ENCODE results near the gene KANTR. TPM values are rescaled to one million over a fixed set of nuclear protein-coding genes. Genes with fewer than 3 reads are reported as not detected.
A peak's percentile ranks its signal among the peaks of the same experiment; 100 is the strongest.

Gene KANTR
- total RNA-seq, 1 donor from 2014 or later = 9.2 TPM

DNA sequence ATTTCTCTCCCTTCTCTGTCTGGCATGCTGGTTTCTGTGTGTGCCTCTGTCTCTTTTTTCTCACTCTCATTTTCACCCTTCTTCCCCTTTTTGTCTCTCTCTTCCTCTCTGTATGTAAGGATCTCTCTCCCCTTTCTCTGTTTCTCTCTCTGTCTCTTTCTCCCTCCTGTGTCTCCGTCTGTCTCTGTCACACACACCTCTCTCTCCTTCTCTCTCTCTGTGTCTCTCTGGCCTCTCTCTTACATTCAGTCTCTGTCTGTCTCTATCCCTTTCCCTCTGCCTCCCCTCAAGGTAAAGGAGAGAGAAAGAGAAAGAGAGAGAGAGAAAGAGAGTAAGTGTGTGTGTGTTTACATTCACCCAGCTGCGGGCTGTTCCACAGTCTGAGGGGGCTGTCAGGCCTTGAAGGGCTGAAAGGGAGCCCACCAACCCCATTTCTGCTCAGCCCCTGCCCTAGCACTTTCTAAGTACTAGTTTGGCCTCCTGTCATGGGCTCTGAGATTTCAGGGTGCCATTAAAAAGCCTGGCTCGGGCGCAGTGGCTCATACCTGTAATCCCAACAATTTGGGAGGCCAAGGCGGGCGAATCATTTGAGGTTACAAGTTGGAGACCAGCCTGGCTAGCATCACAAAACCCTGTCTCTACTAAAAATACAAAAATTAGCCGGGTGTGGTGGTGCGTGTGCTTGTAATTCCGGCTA is 21.4 kb upstream of the KANTR start:
- no peak for DNase-seq (ENCODE audit: low spot score)
- intact Hi-C loops (cut with micrococcal nuclease) = no loop called here
- Mint-ChIP-seq H3K36me3 (ENCODE audit: low read depth) (no peaks in the 10 kb centered on the region), H3K4me3 (peak overlapping the region; percentile 75), H3K4me1 (ENCODE audit: low read depth) (peaks cover 23% of the 10 kb centered on the region), H3K27me3 (ENCODE audit: insufficient read depth) (peaks cover 3% of the 10 kb centered on the region), H3K9me3 (no peaks in the 10 kb centered on the region), H3K27ac (peak overlapping the region; percentile 84)

GRCh38 chrX:53073115-53073586 is 20.8 kb upstream of the KANTR start:
- Mint-ChIP-seq H3K27ac (peak overlapping the region; percentile 59), H3K9me3 (no peaks in the 10 kb centered on the region), H3K27me3 (ENCODE audit: insufficient read depth) (peaks cover 3% of the 10 kb centered on the region), H3K4me3 (peak overlapping the region; percentile 53), H3K36me3 (ENCODE audit: low read depth) (no peaks in the 10 kb centered on the region), H3K4me1 (ENCODE audit: low read depth) (peaks cover 23% of the 10 kb centered on the region)
- no peak for DNase-seq (ENCODE audit: low spot score)
- intact Hi-C loops (cut with micrococcal nuclease) = no loop called here

DNA sequence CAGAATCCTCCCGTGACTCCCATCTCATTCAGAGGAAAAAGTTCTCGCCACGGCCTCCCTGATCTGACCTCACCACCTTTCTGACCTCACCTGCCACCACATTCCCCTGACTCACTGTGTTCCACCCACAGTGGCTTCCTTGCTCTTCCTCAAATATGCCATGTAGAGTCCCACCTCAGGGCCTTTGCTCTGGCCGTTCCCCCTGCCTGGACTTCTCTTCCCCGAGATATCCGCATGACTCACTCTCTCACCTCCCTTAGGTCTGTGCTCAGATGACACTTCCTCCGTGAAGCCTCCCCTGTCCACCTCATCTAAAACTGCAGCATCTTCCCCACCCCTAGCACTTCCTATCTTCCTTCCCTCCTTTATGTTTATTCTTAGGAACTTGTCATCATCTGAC is 18.9 kb upstream of the KANTR start:
- Mint-ChIP-seq H3K27me3 (ENCODE audit: insufficient read depth) (no peaks in the 10 kb centered on the region), H3K4me1 (ENCODE audit: low read depth) (peaks cover 23% of the 10 kb centered on the region), H3K9me3 (no peaks in the 10 kb centered on the region), H3K36me3 (ENCODE audit: low read depth) (no peaks in the 10 kb centered on the region), H3K4me3 (no peak overlapping the region), H3K27ac (no peak overlapping the region)
- no peak for DNase-seq (ENCODE audit: low spot score)
- intact Hi-C loops (cut with micrococcal nuclease) = no loop called here

GRCh38 chrX:53076671-53077070 is 17.3 kb upstream of the KANTR start:
- H3K27ac Mint-ChIP-seq = no peak overlapping the region
- no peak overlapping the region for H3K4me3 Mint-ChIP-seq
- intact Hi-C loops (cut with micrococcal nuclease) = no loop called here
- DNase-seq (ENCODE audit: low spot score) = no peak
- H3K27me3 Mint-ChIP-seq (ENCODE audit: insufficient read depth) = no peaks in the 10 kb centered on the region
- H3K9me3 Mint-ChIP-seq = no peaks in the 10 kb centered on the region
- no peaks in the 10 kb centered on the region for H3K36me3 Mint-ChIP-seq (ENCODE audit: low read depth)
- peaks cover 18% of the 10 kb centered on the region for H3K4me1 Mint-ChIP-seq (ENCODE audit: low read depth)

DNA sequence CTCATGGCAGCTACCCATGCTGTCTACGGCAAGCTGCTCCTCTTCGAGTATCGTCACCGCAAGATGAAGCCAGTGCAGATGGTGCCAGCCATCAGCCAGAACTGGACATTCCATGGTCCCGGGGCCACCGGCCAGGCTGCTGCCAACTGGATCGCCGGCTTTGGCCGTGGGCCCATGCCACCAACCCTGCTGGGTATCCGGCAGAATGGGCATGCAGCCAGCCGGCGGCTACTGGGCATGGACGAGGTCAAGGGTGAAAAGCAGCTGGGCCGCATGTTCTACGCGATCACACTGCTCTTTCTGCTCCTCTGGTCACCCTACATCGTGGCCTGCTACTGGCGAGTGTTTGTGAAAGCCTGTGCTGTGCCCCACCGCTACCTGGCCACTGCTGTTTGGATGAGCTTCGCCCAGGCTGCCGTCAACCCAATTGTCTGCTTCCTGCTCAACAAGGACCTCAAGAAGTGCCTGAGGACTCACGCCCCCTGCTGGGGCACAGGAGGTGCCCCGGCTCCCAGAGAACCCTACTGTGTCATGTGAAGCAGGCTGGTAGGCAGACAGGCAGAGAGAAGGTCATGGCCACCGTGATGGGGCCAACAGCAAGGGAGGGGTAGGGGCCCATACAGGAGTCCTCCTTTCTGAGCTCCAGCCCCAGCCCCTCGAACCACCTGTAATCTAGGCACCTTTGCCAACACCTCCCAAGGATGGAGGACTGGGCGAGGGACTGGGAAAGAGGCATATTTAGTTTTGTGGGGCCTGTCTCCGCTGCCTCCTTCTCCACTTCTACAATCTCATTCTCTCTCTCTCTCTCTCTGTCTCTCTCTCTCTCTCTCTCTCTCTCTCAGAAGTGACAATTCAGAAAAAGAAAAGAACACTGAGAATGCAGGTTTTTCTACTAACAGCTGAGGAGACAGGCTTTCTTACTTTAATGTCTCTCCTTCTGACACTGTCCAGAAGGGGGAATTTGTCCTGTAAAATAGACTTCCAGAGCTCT is 16.4 kb upstream of the KANTR start:
- Mint-ChIP-seq H3K4me3 (no peak overlapping the region), H3K36me3 (ENCODE audit: low read depth) (no peaks in the 10 kb centered on the region), H3K9me3 (no peaks in the 10 kb centered on the region), H3K4me1 (ENCODE audit: low read depth) (peaks cover 9% of the 10 kb centered on the region), H3K27me3 (ENCODE audit: insufficient read depth) (no peaks in the 10 kb centered on the region), H3K27ac (no peak overlapping the region)
- DNase-seq (ENCODE audit: low spot score) = no peak
- intact Hi-C loops (cut with micrococcal nuclease) = no loop called here

GRCh38 chrX:53078943-53079342 is 15.0 kb upstream of the KANTR start:
- Mint-ChIP-seq H3K4me3 (no peak overlapping the region), H3K27me3 (ENCODE audit: insufficient read depth) (no peaks in the 10 kb centered on the region), H3K9me3 (no peaks in the 10 kb centered on the region), H3K27ac (no peak overlapping the region), H3K36me3 (ENCODE audit: low read depth) (peaks cover 7% of the 10 kb centered on the region), H3K4me1 (ENCODE audit: low read depth) (peaks cover 19% of the 10 kb centered on the region)
- intact Hi-C loops (cut with micrococcal nuclease) = no loop called here
- DNase-seq (ENCODE audit: low spot score) = no peak

DNA sequence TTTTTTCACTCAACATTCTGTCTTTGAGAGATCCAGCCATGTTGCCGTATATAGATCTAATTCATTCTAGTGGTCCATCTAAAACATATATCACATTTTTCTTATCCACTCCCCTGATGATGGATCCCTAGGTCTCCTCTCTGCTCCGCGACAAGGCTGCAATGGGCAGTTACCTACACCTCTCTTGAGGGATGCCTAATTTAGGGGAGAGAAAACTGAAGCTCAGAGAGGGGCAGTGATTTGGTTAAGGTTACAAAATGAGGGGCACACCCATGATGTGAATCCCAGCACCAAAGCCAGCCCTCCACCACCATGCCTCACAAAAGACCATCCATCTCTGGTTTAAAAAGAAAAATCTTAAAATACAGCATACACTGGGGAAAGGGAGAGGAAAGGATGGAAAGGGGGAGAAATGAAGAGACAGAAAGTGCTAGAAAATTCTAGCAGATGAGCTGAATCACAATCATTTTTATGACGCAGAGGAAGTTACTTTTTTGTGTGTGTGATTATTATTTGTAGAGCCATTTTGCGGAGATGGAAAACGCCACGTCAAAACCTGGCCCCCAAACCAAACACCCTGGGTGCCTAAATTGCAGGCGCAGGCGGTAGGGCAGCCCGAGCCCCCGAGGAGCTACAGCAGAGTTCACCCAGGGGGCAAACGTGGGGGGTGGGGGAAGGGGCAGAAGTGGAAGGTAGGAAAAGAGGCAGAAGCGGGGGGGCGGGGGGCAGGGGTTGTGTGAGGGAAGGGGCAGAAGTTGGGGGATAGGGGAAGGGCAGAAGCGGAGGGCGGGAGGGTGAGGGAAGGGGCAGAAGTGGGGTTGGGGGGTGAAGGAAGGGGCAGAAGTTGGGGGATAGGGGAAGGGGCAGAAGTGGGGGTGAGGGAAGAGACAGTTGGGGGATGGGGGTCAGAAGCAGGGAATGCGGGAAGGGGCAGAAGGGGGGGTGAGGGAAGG is 13.0 kb upstream of the KANTR start:
- Mint-ChIP-seq H3K4me1 (ENCODE audit: low read depth) (peaks cover 25% of the 10 kb centered on the region), H3K27me3 (ENCODE audit: insufficient read depth) (no peaks in the 10 kb centered on the region), H3K36me3 (ENCODE audit: low read depth) (peaks cover 21% of the 10 kb centered on the region), H3K4me3 (peak overlapping the region; percentile 80), H3K9me3 (no peaks in the 10 kb centered on the region), H3K27ac (peak overlapping the region; percentile 82)
- no peak for DNase-seq (ENCODE audit: low spot score)
- intact Hi-C loops (cut with micrococcal nuclease) = loop anchor here (5.0 to 10.0 kb wide), 2 partner anchors 606 to 1364 kb away; partner anchors contain the start of genes HUWE1 and TSR2

DNA sequence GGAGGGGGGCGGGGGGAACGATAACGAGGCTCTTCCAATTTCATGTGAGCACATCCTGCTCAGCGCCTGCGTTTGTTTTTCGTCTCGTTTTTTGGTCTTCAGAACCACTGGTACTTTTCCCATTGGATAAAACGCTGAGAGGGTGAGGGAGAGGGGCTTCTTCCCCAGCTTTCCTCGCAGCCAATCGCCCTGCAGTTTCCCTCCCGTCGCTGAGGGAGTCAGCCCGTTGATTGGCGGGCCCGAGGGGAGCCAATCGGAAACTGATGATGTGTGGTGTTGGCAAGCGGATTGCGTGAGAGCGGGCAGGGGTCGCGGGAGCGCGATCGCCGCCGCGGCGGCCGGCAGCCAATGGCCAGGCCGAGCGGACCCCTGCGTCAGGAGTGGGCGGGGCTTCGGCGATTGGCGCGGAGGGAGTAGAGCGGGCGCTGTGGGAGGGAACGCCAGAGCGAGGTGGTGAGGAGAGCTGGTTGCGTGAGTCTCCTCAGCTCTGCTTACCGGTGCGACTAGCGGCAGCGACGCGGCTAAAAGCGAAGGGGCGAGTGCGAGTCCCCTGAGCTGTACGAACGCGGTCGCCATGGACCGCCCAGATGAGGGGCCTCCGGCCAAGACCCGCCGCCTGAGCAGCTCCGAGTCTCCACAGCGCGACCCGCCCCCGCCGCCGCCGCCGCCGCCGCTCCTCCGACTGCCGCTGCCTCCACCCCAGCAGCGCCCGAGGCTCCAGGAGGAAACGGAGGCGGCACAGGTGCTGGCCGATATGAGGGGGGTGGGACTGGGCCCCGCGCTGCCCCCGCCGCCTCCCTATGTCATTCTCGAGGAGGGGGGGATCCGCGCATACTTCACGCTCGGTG is 11.8 kb upstream of the KANTR start, which contains the start of gene TSPYL2:
Gene TSPYL2 (plus strand): TSS at position 443 of the 848 bp plus-strand sequence. CDS start 132 bp downstream, at position 575.
- H3K27ac Mint-ChIP-seq = peak within 1 kb of the TSS; percentile 99
- peaks cover 26% of the 10 kb centered on the region for H3K36me3 Mint-ChIP-seq (ENCODE audit: low read depth)
- H3K9me3 Mint-ChIP-seq = no peaks in the 10 kb centered on the region
- intact Hi-C loops (cut with micrococcal nuclease) = loop anchor here (1.0 to 10.0 kb wide), 5 partner anchors 11 to 1363 kb away; partner anchors contain the start of genes HUWE1, KDM5C and TSR2
- peak within 1 kb of the TSS; percentile 94 for H3K4me3 Mint-ChIP-seq
- H3K27me3 Mint-ChIP-seq (ENCODE audit: insufficient read depth) = no peaks in the 10 kb centered on the region
- peak; percentile 89 for DNase-seq (ENCODE audit: low spot score)
- peaks cover 29% of the 10 kb centered on the region for H3K4me1 Mint-ChIP-seq (ENCODE audit: low read depth)

DNA sequence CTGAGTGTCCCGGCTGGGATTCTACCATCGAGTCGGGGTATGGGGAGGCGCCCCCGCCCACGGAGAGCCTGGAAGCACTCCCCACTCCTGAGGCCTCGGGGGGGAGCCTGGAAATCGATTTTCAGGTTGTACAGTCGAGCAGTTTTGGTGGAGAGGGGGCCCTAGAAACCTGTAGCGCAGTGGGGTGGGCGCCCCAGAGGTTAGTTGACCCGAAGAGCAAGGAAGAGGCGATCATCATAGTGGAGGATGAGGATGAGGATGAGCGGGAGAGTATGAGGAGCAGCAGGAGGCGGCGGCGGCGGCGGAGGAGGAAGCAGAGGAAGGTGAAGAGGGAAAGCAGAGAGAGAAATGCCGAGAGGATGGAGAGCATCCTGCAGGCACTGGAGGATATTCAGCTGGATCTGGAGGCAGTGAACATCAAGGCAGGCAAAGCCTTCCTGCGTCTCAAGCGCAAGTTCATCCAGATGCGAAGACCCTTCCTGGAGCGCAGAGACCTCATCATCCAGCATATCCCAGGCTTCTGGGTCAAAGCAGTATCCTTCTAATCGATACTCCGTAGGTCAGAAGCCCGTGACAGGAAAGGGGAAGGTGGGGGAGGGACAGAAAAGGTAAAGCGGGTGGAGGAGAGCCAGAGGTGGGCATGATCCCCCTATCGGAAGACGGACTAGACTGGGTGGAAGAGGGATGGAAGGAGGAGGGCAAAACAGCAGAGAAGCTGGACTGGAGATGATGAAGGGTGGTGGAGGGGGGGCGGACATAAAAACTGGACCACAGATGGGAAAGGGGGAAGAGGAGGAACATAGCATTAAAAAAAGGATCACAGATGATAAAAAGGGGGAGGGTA is 10.9 kb upstream of the KANTR start:
- Mint-ChIP-seq H3K36me3 (ENCODE audit: low read depth) (peaks cover 26% of the 10 kb centered on the region), H3K27ac (peak overlapping the region; percentile 78), H3K4me3 (peak overlapping the region; percentile 94), H3K9me3 (no peaks in the 10 kb centered on the region), H3K4me1 (ENCODE audit: low read depth) (peaks cover 29% of the 10 kb centered on the region), H3K27me3 (ENCODE audit: insufficient read depth) (no peaks in the 10 kb centered on the region)
- DNase-seq (ENCODE audit: low spot score) = no peak
- intact Hi-C loops (cut with micrococcal nuclease) = loop anchor here (1.0 to 10.0 kb wide), 5 partner anchors 10 to 1362 kb away; partner anchors contain the start of genes HUWE1, KDM5C and TSR2

GRCh38 chrX:53084043-53084570 is 9.8 kb upstream of the KANTR start:
- peaks cover 30% of the 10 kb centered on the region for H3K36me3 Mint-ChIP-seq (ENCODE audit: low read depth)

More at GRCh38 chrX:53084043-53084570, 9.8 kb upstream of the KANTR start:
- H3K9me3 Mint-ChIP-seq = no peaks in the 10 kb centered on the region
- DNase-seq (ENCODE audit: low spot score) = no peak
- intact Hi-C loops (cut with micrococcal nuclease) = loop anchor here (5.0 to 10.0 kb wide), 2 partner anchors 603 to 1361 kb away; partner anchors contain the start of genes HUWE1 and TSR2
- peak overlapping the region; percentile 94 for H3K4me3 Mint-ChIP-seq
- H3K27me3 Mint-ChIP-seq (ENCODE audit: insufficient read depth) = no peaks in the 10 kb centered on the region
- H3K27ac Mint-ChIP-seq = no peak overlapping the region
- peaks cover 38% of the 10 kb centered on the region for H3K4me1 Mint-ChIP-seq (ENCODE audit: low read depth)

Measured in activated T-helper 1 cell treated with anti-CD3 and anti-CD28 coated beads, Interleukin-12 subunit alpha, Interleukin-12 subunit beta, Interleukin-2, Interleukin-4 antibody, amounts not matched to agents 30 ng/mL and 10 ng/mL and 1 ng/mL, durations not matched to agents 14 hours and 24 hours and 36 hours (primary cell).